ENCODE measurements around the gene POLR3H. TPM values are rescaled to one million over a fixed set of nuclear protein-coding genes. Genes with fewer than 3 reads are reported as not detected.

The POLR3H gene
- total RNA-seq, 1 donor from 2014 or later: 18.6 TPM

Other genes starting within 250 kb of the POLR3H start
- gene ZC3H7B, start 242.9 kb downstream of the POLR3H start, total RNA-seq: 37.2 TPM
- 14.0 TPM for gene TEF, start 162.5 kb downstream of the POLR3H start, total RNA-seq
- 26.9 TPM for gene TOB2, start 97.7 kb downstream of the POLR3H start, total RNA-seq
- 22.0 TPM for gene PHF5A, start 75.8 kb downstream of the POLR3H start, total RNA-seq
- 662 TPM for gene ACO2, start 75.4 kb downstream of the POLR3H start, total RNA-seq
- 115 TPM for gene CSDC2, start 16.5 kb upstream of the POLR3H start, total RNA-seq
- 21.7 TPM for gene PMM1, start 45.4 kb upstream of the POLR3H start, total RNA-seq
- gene DESI1, start 76.6 kb upstream of the POLR3H start, total RNA-seq: 30.6 TPM
- gene XRCC6, start 76.8 kb upstream of the POLR3H start, total RNA-seq: 155 TPM
- gene SNU13, start 144.4 kb upstream of the POLR3H start, total RNA-seq: 149 TPM
- gene MEI1, start 155.0 kb upstream of the POLR3H start, total RNA-seq: 0.40 TPM

Data from cardiac septum (tissue), 1 donor.